Left renal cortex interstitium (tissue), 4 donors: ENCODE results near the gene ADAMTSL1. TPM values are rescaled to one million over a fixed set of nuclear protein-coding genes. Genes with fewer than 3 reads are reported as not detected.

ENCODE experiments used
- DNase-seq, 4 donors: peaks; one replicate each; pipeline ENCODE4 v3.0.0-alpha.2; 2013; ENCODE audit warnings: low read depth in 4 of 4, low spot score in 2 of 4, missing footprints in 1 of 4
- polyA plus RNA-seq, 4 donors: library from polyadenylated mRNA; unstranded; fragments of 120-200 nt; gene quantifications; one replicate each; pipeline ENCODE4 v1.2.1, GENCODE V29; 2013; ENCODE audit not compliant: insufficient read length in 4 of 4

The ADAMTSL1 gene
- polyA plus RNA-seq, 4 donors: 9.6 to 18.9 (median 16.3) TPM

GRCh38 chr9:18754537-18754936, 280.6 kb downstream of the ADAMTSL1 start:
- DNase-seq: no peak

GRCh38 chr9:18755263-18755662, 281.3 kb downstream of the ADAMTSL1 start:
- no peak for DNase-seq

GRCh38 chr9:18756712-18757125, 282.8 kb downstream of the ADAMTSL1 start:
- DNase-seq: no peak

GRCh38 chr9:18759827-18760226, 285.9 kb downstream of the ADAMTSL1 start:
- no peak for DNase-seq

DNA sequence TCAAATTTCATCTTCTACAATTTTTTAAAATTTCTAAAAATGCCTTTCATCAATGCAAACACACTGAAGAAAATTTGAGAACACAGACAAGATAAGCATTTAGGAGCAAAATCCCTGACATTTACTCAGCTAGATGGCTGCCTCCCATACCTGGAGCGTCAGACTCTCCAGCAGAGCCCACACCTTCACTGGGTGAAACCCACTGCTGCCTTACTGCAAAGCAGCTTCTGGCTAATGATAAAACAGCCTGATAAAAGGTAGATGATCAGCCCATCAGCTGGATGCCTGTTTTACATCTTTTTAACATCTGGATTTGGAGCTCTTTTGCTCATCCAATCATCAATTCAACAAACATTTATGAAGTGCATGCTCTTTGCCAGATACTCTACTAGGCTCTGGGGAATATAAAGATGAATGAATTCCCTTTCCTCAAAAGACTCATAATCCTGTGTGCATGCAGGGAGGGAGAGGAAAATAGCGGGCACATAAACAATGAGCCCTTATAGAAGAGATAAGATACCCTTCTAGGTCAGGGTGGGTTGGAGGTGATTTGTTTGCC, 287.9 kb downstream of the ADAMTSL1 start:
- DNase-seq: no peak

- DNase-seq: no peak
These were observed 293.1 kb downstream of the ADAMTSL1 start for GRCh38 chr9:18766989-18767550.

DNA sequence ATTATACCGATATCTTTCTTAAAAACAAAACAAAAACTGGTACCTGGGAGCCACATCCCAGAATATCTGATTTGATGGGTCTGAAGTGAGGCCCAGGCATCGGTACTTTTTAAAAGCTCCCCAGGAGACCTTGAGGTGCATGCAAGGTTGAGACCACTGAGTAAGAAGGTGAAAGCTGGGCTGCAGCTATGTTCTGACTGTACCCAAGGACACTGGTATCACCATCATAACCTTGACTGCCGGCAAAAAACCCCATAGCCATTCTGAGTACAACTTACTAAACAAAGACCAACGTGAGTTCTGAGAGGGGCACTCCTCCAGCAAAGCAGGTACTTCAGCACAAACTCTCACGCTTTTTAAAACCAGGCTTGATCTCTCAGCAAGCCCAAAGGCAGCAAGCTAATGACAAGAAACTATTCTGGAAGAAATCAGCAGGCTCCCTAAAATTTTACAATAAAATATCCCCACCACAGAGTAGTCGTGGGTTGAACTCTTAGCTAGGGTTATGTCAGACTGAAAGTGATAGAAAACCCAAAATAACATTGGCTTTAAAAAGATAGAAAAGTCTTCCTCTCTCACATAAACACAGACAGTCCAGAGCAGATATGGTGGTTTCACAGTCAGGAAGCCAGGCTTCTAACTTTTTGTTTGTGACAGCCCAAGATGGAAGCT, 295.1 kb downstream of the ADAMTSL1 start:
- no peak for DNase-seq

GRCh38 chr9:18770131-18770908, 296.4 kb downstream of the ADAMTSL1 start:
- DNase-seq: no peak

- no peak for DNase-seq
These were observed 297.1 kb downstream of the ADAMTSL1 start for GRCh38 chr9:18771011-18771410.

DNA sequence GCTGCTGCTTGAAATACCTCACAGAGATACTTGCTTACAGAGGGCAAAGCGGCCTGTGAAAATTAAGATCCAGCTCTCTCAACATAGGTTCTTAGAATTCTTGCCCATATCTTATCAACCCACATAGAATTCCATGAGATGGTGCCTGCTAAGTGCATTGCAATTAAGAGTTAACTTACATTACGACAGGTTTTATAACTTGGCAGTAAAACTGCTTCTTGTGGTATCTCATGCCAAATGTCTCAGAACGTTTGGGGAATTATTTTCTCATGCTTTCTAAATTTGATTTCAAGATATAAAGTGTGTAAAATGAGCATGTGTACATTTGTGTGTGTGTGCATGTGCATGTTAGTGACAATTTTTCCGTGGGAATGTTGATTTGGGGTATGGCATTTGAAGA, 297.8 kb downstream of the ADAMTSL1 start:
- no peak for DNase-seq

DNA sequence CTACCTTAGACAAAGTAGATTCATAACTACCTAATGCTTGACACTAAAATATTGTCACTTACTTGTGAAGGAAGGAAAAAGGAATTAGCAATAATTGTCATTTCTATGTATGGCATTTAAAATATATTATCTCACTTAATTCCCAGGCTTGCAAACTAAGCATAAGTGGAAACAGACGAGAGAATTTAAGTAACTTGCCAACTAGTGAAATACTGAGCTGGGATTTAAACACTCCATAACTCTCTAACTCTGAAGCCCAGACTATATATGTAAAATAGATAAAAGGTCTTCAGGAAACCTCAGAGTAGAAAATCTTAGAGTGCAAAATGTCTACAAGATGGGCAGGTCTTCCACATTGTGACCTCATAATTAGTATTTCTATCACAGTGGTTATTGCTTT, 301.3 kb downstream of the ADAMTSL1 start:
- DNase-seq: no peak

GRCh38 chr9:18775930-18776329, 302.0 kb downstream of the ADAMTSL1 start:
- DNase-seq: no peak

DNA sequence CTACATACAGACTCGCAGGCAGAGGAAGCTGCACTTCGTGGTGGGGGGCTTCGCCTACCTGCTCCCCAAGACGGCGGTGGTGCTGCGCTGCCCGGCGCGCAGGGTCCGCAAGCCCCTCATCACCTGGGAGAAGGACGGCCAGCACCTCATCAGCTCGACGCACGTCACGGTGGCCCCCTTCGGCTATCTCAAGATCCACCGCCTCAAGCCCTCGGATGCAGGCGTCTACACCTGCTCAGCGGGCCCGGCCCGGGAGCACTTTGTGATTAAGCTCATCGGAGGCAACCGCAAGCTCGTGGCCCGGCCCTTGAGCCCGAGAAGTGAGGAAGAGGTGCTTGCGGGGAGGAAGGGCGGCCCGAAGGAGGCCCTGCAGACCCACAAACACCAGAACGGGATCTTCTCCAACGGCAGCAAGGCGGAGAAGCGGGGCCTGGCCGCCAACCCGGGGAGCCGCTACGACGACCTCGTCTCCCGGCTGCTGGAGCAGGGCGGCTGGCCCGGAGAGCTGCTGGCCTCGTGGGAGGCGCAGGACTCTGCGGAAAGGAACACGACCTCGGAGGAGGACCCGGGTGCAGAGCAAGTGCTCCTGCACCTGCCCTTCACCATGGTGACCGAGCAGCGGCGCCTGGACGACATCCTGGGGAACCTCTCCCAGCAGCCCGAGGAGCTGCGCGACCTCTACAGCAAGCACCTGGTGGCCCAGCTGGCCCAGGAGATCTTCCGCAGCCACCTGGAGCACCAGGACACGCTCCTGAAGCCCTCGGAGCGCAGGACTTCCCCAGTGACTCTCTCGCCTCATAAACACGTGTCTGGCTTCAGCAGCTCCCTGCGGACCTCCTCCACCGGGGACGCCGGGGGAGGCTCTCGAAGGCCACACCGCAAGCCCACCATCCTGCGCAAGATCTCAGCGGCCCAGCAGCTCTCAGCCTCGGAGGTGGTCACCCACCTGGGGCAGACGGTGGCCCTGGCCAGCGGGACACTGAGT, 303.2 kb downstream of the ADAMTSL1 start:
- no peak for DNase-seq

- no peak for DNase-seq
These were observed 304.2 kb downstream of the ADAMTSL1 start for GRCh38 chr9:18778147-18778546.

- DNase-seq: no peak
These were observed 304.9 kb downstream of the ADAMTSL1 start for GRCh38 chr9:18778846-18779245.

- DNase-seq: no peak
These were observed 310.0 kb downstream of the ADAMTSL1 start for GRCh38 chr9:18783909-18784308.

- no peak for DNase-seq
These were observed 311.7 kb downstream of the ADAMTSL1 start for GRCh38 chr9:18785604-18786003.

DNA sequence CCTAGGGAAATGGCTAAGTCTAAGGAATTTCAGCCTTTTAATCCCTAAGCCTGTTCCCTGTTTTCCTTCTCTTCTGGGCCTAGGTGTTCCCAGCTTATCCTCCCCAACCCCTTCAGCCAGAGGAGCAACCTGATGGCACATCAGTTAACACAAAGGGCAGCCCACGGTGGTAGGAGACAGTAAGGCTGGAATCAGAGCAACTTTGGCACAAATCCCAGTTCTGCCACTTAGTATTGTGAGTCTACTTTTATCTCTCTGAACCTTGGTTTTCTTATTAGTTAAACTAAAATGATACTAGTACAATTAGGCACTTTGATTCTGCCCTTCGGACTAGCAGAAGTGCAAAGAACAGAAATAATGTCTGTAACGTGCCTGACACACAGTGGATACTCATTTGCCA, 312.2 kb downstream of the ADAMTSL1 start:
- DNase-seq: no peak

DNA sequence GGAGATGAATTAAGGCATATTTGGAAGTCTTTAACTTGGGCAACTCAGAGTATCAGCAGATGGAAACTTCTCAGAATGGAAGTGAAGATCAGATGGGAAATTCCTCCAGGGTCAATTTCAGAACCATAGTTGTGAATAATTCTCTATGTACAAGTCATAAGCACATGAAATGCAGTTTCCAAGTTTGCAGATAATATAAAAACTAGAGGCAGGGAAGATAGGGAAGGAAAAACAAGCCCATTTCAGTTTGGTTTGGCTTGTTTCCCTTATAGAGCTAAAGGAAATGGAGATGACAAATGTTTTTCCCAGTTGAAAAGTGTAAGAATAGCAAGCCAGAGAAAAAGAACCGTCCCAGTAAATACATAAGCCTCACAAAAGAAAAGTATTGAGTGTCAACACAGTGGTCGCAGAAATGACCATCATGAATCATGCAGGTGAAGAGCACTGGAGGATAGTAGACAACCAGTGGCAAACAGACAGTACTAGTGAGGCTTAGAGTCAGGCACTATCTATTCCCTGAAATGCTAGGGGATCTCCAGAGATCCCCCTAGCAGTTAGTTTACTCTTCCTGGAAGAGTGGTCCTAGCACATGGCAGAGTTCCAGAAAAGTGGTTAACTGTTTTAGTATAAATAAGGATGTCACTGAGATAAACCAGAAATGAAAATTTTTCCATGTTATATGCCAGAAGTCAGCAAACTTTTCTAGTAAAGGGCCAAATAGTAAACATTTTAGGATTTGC, 313.1 kb downstream of the ADAMTSL1 start:
- no peak for DNase-seq

DNA sequence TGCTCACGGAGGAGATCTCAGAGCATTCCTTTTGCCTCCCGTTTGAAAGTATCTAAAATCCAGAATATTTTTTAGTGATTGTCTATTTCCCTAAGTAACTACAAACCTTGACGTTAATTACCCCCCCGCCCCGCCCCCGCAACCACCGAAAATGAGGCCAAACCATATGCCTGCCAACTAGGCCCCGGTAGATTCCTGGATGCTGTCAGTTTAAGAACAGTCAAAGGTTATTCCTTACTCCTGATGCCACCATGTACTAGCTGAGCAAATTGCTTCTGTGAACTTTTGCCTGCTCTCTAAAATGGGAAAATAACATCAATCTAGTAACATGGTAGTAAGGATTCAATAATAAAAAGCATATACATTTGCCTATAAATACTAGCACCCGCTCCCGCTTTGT, 314.3 kb downstream of the ADAMTSL1 start:
- DNase-seq: no peak
